Neuronal stem cell (in vitro differentiated cells): ENCODE measurements around the gene CABP4.

ENCODE experiments used
- DNase-seq: peaks from one replicate; pipeline ENCODE4 v3.0.0-alpha.2; 2013; ENCODE audit warnings: low spot score
- H2AFZ ChIP-seq: one replicate; pipeline ENCODE4 v1.6.1; 2013; ENCODE audit warnings: mild to moderate bottlenecking, low read length, inconsistent platforms
- H2AK5ac ChIP-seq: 2 replicates; pipeline ENCODE4 v1.6.1; 2013; ENCODE audit warnings: low read depth, mild to moderate bottlenecking, inconsistent platforms, low read length, moderate library complexity, mixed read lengths
- H2BK120ac ChIP-seq: 2 replicates; pipeline ENCODE4 v1.6.1; 2013; ENCODE audit warnings: low read depth, mild to moderate bottlenecking, inconsistent platforms, low read length, moderate library complexity, mixed read lengths
- H2BK12ac ChIP-seq: one replicate; pipeline ENCODE4 v1.6.1; 2013; ENCODE audit warnings: low read length, inconsistent platforms
- H2BK15ac ChIP-seq: 2 replicates; pipeline ENCODE4 v1.6.1; 2013; ENCODE audit warnings: mild to moderate bottlenecking, low read length, inconsistent platforms, mixed read lengths
- H2BK5ac ChIP-seq: one replicate; pipeline ENCODE4 v1.6.1; 2013; ENCODE audit warnings: inconsistent platforms, mild to moderate bottlenecking, low read length, moderate library complexity
- H3K14ac ChIP-seq: one replicate; pipeline ENCODE4 v1.6.1; 2013; ENCODE audit warnings: low read length, inconsistent platforms
- H3K18ac ChIP-seq: 2 replicates; pipeline ENCODE4 v1.6.1; 2013; ENCODE audit warnings: low read length, inconsistent platforms
- H3K23ac ChIP-seq: 2 replicates; pipeline ENCODE4 v1.6.1; 2013; ENCODE audit warnings: low read depth, mild to moderate bottlenecking, mixed read lengths, low read length, inconsistent platforms; ENCODE audit not compliant: poor library complexity
- H3K27ac ChIP-seq: replicated peaks from 3 replicates; pipeline ENCODE4 v1.5.1; 2013; ENCODE audit warnings: low read length, inconsistent platforms
- H3K27me3 ChIP-seq, 3 experiments: 2 replicates each; pipeline ENCODE4 v1.6.1; 2013; ENCODE audit warnings: low read length in 3 of 3, mild to moderate bottlenecking in 2 of 3, inconsistent platforms in 1 of 3, low read depth in 1 of 3, mixed read lengths in 1 of 3, moderate library complexity in 1 of 3; ENCODE audit not compliant: control insufficient read depth in 3 of 3, insufficient read depth in 3 of 3
- H3K36me3 ChIP-seq, 2 donors: replicated peaks in 1 of 2; 2 replicates each; pipeline ENCODE4 v1.6.1; 2013; ENCODE audit warnings: low read length in 2 of 2; ENCODE audit not compliant: control insufficient read depth in 2 of 2, insufficient read depth in 2 of 2
- H3K4ac ChIP-seq: 2 replicates; pipeline ENCODE4 v1.6.1; 2013; ENCODE audit warnings: inconsistent platforms, mild to moderate bottlenecking, low read length, moderate library complexity
- H3K4me1 ChIP-seq, 2 donors: 1 replicate in 1 of 2; 2 replicates in 1 of 2; pipeline ENCODE4 v1.6.1; 2013; ENCODE audit warnings: low read length in 2 of 2, low read depth in 1 of 2; ENCODE audit not compliant: control insufficient read depth in 2 of 2, insufficient read depth in 1 of 2
- H3K4me2 ChIP-seq: one replicate; pipeline ENCODE4 v1.6.1; 2013; ENCODE audit warnings: mild to moderate bottlenecking, low read length, inconsistent platforms; ENCODE audit not compliant: insufficient read depth, poor library complexity, severe bottlenecking
- H3K4me3 ChIP-seq, 2 donors: 2 replicates each; pipeline ENCODE4 v1.5.1; 2013; ENCODE audit warnings: low read length in 2 of 2, mild to moderate bottlenecking in 2 of 2, inconsistent platforms in 1 of 2, moderate library complexity in 1 of 2
- H3K79me1 ChIP-seq: one replicate; pipeline ENCODE4 v1.6.1; 2013; ENCODE audit warnings: low read depth, mild to moderate bottlenecking, inconsistent platforms, low read length, moderate library complexity
- H3K9ac ChIP-seq: one replicate; pipeline ENCODE4 v1.6.1; 2013; ENCODE audit warnings: mild to moderate bottlenecking, low read depth, low read length, inconsistent platforms; ENCODE audit not compliant: poor library complexity
- H3K9me3 ChIP-seq, 2 donors: replicated peaks in 1 of 2; 2 replicates each; pipeline versions ENCODE3 to v1.6.1; 2013; ENCODE audit warnings: low read length in 2 of 2, mild to moderate bottlenecking in 2 of 2, inconsistent platforms in 1 of 2, low read depth in 1 of 2, mixed read lengths in 1 of 2, moderate library complexity in 1 of 2; ENCODE audit not compliant: control insufficient read depth in 2 of 2, insufficient read depth in 1 of 2
- H4K8ac ChIP-seq: one replicate; pipeline ENCODE4 v1.6.1; 2013; ENCODE audit warnings: low read depth, mild to moderate bottlenecking, inconsistent platforms, low read length, moderate library complexity
- H4K91ac ChIP-seq: one replicate; pipeline ENCODE4 v1.6.1; 2013; ENCODE audit warnings: low read length, low read depth, mild to moderate bottlenecking, inconsistent platforms; ENCODE audit not compliant: poor library complexity
- WGBS, 2 donors: extraction: QIAGEN DNeasy Blood & Tissue Kit; methylation state at CpG; one replicate each; pipeline ENCODE4 v1.1.7; 2013; ENCODE audit warnings: missing lambda C conversion rate in 2 of 2, mixed read lengths in 1 of 2; ENCODE audit not compliant: insufficient read length in 2 of 2, insufficient replicate concordance in 1 of 2; ENCODE audit errors: extremely low coverage in 2 of 2; 5-methylcytosine and 5-hydroxymethylcytosine counted together

CABP4 gene

GRCh38 chr11:67452141-67452952, 2.8 kb upstream of the CABP4 start, which contains the start of gene GPR152:
Gene GPR152, minus strand, starts transcription at chr11:67452729. Its CDS starts 5 bp downstream, at chr11:67452724.
- no peaks in the 10 kb centered on the region for H3K36me3 ChIP-seq
- H3K4me1 ChIP-seq = peaks cover 5 to 15% of the 10 kb centered on the region in 2 donors
- H3K9me3 ChIP-seq = no peaks in the 10 kb centered on the region
- H3K4me2 ChIP-seq = no peak within 1 kb of the TSS
- no peaks in the 10 kb centered on the region for H3K27me3 ChIP-seq
- no peak within 1 kb of the TSS for H4K91ac ChIP-seq
- H3K4ac ChIP-seq = no peak within 1 kb of the TSS
- H3K9ac ChIP-seq = peak within 1 kb of the TSS; percentile 54
- H3K79me1 ChIP-seq = no peaks in the 10 kb centered on the region
- H3K18ac ChIP-seq = peak within 1 kb of the TSS; percentile 66
- peak within 1 kb of the TSS; percentile 86 for H2AK5ac ChIP-seq
- peak within 1 kb of the TSS; percentile 76 for H4K8ac ChIP-seq
- peak within 1 kb of the TSS; percentile 51 for H2BK12ac ChIP-seq
- no peak within 1 kb of the TSS for H3K4me3 ChIP-seq
- no peak within 1 kb of the TSS for H2BK120ac ChIP-seq
- no peak for DNase-seq
- peak within 1 kb of the TSS; percentile 66 for H3K23ac ChIP-seq
- H3K14ac ChIP-seq = peak within 1 kb of the TSS; percentile 76
- H2AFZ ChIP-seq = peak within 1 kb of the TSS; percentile 69
- H2BK5ac ChIP-seq = peak within 1 kb of the TSS; percentile 76
- H2BK15ac ChIP-seq = peak within 1 kb of the TSS; percentile 72
- H3K27ac ChIP-seq = no peak within 1 kb of the TSS
- WGBS, 2 donors = no CpG with 5 or more reads among the region's 33 CpGs

GRCh38 chr11:67453816-67454732, 1.1 kb upstream of the CABP4 start:
- H4K91ac ChIP-seq = no peak overlapping the region
- H3K18ac ChIP-seq = no peak overlapping the region

DNA sequence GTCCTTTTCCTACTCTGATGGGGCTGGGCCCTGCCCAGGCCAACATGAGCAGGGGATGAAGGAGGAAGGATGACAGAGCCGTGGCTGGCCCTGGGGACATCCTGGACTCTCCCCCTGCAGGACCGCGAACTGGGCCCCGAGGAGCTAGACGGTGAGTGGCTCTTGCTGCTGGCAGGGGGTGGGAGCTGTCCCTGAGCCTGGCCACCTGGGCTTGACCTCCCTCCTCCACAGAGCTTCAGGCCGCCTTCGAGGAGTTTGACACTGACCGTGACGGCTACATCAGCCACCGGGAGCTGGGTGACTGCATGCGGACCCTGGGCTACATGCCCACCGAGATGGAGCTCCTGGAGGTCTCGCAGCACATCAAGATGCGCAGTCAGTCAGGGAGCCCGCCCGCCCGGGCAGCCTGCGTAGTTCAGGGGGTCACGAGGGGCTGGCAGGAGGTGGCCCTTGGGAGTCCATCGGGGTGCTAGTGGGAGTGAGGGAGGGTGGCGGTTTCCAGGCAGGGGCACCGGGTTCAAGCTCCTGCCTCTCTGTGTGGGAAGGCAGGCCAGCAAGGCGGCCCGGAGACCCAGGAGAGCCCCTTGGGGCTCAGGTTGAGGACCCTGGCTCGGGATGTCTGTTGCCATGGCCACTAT, 1.0 kb downstream of the CABP4 start:
- no peak overlapping the region for H3K4me2 ChIP-seq
- no peak for DNase-seq
- H3K27me3 ChIP-seq = no peaks in the 10 kb centered on the region
- H2AK5ac ChIP-seq = peak overlapping the region; percentile 81
- H2BK12ac ChIP-seq = no peak overlapping the region
- no peak overlapping the region for H2BK120ac ChIP-seq
- H2AFZ ChIP-seq = peak overlapping the region; percentile 45
- H3K4me3 ChIP-seq = no peak overlapping the region
- peaks cover 0 to 5% of the 10 kb centered on the region in 2 donors for H3K4me1 ChIP-seq
- no peaks in the 10 kb centered on the region for H3K9me3 ChIP-seq
- no peak overlapping the region for H4K91ac ChIP-seq
- no CpG with 5 or more reads among the region's 25 CpGs for WGBS, 2 donors
- H3K9ac ChIP-seq = no peak overlapping the region
- H3K27ac ChIP-seq = no peak overlapping the region
- no peak overlapping the region for H2BK5ac ChIP-seq
- H3K14ac ChIP-seq = no peak overlapping the region
- H3K23ac ChIP-seq = no peak overlapping the region
- H3K36me3 ChIP-seq = no peaks in the 10 kb centered on the region
- H3K79me1 ChIP-seq = peaks cover 2% of the 10 kb centered on the region
- no peak overlapping the region for H4K8ac ChIP-seq
- no peak overlapping the region for H2BK15ac ChIP-seq
- no peak overlapping the region for H3K4ac ChIP-seq
- H3K18ac ChIP-seq = peak overlapping the region; percentile 57

More at GRCh38 chr11:67453816-67454732, 1.1 kb upstream of the CABP4 start:
- Histone ChIP-seq H3K9me3 (no peaks in the 10 kb centered on the region), H3K14ac (no peak overlapping the region), H2AFZ (no peak overlapping the region), H3K4ac (no peak overlapping the region), H4K8ac (no peak overlapping the region), H3K4me1 (peaks cover 5 to 15% of the 10 kb centered on the region in 2 donors), H3K36me3 (no peaks in the 10 kb centered on the region), H2BK15ac (peak overlapping the region; percentile 15), H2BK12ac (no peak overlapping the region), H3K9ac (no peak overlapping the region), H3K27me3 (no peaks in the 10 kb centered on the region), H3K4me3 (no peak overlapping the region), H3K23ac (no peak overlapping the region), H2BK5ac (peak overlapping the region; percentile 21), H2BK120ac (no peak overlapping the region), H3K79me1 (peaks cover 2% of the 10 kb centered on the region), H3K4me2 (no peak overlapping the region), H2AK5ac (peak overlapping the region; percentile 82), H3K27ac (no peak overlapping the region)
- DNase-seq = no peak
- WGBS, 2 donors = no CpG with 5 or more reads among the region's 21 CpGs
